ENCODE data around the gene WIPF3.
A peak's percentile ranks its signal among the peaks of the same experiment; 100 is the strongest.

The WIPF3 gene

DNA sequence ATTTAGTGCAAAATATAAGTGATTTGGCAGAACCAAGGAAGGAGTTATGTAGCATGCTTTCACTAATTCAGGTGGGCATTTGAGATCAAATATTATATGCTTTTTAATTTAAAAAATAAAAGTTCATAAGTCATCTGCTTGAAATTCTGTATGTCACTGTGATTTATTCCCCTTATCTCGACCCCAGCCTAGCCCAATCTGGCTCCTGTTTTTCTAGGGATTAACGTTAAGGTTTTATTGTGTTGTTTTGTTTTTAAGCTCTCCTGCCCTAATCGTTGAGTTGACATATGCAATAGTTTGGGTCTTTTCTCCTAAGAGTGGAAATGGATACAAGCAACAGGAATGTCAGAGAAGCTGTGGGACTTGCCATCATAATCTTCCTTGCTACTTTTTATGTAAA lies 42.6 kb downstream of the WIPF3 start:
- DNase-seq: no peak

DNA sequence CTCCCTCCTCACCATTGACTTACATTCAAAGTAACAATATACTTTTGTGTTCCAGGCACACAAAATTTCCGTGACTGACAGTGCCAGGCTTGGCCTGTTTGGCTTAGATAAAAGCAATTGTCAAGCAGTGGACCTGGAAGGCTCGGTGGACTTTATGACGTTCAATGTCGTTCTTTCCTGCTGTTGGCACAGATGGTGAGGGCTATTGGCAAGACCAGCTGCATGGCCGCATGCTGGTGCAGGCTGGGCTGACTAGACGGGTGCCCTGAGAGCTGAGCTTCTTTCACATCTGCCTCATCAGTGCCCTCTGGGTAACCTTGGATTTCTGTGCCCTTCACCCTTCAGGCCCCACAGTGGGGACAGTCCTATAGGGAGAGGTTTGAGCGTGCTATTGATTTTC lies 45.2 kb downstream of the WIPF3 start:
- no peak for DNase-seq

DNA sequence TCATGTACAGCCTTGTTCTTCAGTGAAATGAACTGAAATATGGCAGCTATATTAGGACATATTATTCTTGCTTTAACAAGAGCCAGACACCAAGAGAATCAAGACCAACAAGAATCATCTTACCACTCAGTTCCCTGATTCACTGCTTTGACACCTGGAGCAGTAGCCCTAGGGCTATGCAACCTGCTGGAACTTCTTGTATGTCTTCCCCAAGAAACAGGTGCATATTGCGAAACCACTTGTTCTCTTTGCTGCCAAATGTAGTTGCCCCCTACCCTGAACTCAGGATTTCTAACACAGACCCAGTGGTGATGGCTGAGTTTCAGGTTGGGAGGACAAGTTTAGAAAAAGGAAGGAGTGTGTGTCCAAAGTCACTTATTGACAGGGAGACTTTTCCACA lies 46.1 kb downstream of the WIPF3 start:
- DNase-seq: no peak

DNA sequence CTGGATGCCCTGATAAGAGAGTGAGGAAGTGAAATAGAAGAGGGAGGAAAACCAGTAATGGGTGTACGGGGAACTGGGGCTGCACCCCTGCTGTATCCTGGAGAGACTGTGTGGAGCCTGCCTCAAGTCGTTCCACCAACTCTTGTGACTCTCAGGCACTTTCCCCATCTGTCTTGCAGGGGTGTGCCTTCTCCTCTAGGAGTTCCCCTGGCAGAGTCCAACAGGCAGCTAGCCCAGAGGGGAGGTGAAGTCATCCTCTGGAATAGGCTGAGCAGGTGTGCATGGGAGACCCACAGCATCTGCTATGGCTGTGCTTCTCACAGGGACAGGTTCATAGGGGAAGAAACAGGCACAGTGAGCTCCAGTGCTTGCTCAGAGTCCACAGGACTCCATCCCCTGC lies 46.8 kb downstream of the WIPF3 start:
- no peak for DNase-seq

DNA sequence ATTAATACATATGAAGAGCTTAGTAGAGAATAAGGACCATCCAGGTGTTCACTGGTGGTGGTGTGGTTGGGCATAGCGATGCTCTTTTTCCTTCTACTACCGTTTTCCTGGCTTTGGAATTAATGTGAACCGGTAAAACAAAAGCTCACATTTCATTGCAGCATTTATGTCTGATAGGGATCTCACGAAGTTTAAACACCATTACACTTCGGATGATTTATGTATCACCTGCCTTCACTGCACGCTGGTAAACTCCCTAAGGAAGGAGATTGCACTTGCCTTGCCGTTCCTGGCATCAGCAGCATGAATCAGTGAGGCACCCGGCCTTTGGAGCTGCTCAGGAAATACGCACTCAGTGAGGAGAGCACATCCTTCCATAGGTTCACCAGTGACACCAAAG lies 47.5 kb downstream of the WIPF3 start:
- DNase-seq: no peak

DNA sequence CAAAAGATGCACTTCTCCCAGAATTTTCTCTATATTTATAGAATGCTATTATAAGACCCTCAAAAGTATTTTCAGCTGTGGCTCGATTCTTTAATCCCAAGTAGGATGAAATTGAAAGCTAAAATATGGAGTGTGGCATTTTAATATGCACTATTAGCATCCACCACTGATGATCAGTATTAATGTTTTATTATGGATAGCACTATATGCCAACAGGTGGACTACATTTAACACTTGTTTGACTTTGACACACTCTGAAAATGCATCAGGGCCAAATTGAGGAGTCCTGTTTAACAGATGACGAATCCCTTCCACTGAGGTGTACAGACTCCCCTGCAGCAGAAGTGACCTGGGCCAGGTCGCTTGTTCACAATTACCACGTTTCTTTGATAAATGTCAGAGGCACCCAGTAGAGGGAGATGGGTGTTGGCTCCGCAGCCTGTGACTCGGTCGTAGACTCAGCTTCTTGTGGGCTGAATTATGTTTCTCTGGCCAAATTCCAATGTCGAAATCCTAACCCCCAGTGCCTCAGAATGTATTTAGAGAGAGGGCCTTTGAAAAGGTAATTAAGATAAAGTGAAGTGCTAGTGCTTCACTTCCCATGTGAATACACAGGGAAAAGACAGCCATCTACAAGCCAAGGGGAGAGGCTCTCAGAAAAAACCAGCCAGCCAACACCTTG lies 48.1 kb downstream of the WIPF3 start:
- no peak for DNase-seq

DNA sequence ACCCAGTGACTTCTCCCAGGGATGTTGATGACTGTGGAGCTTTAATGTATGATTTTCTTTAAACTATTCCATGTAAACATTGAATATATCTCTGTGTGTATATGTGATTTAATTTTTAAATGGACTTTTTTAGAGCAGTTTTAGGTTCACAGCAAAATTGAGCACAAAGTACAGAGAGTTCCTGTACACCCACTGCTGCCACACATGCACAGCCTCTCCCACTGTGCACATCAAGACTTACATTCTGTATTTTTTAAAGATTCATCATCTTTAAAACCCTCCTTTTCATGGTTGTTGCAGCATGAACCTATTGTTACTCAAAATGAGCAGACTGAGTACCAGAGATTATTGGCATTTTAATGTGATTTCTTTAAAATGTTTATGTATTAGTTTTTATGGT lies 51.3 kb downstream of the WIPF3 start:
- no peak for DNase-seq

DNA sequence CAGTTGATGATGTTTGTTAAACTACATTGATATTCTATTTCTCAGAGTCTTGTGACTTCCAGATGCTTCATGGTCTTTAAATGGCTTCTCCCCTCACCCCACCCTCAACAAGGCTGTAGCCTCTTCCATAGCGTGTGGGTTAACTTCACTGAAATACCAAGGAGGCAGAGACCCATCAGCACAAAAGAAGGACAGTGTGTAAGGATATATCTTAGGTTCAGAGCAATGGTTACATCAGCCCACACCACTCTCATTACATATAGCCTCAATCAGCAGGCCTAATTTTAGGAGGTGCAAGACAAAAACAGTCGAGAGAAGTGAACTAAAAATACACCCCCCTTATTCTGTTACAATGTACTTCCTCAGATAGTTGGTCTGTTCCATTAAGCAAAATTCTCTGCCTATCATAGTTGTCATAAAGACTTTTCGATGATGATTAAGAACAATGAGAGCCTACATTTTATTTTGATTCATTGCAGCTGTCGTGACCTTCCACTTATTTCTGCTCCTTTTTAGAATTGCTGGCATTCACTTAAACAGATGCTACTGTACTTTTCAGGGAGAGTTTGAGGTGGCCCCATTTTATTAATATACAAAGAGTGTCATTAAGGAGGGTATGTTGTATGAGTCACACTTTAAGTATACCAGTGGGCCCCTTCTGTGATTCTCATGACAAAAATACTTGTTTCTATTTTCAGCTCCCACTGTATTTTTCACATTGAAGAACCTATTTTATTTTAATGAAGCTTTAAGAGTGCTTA lies 52.1 kb downstream of the WIPF3 start:
- DNase-seq: no peak

DNA sequence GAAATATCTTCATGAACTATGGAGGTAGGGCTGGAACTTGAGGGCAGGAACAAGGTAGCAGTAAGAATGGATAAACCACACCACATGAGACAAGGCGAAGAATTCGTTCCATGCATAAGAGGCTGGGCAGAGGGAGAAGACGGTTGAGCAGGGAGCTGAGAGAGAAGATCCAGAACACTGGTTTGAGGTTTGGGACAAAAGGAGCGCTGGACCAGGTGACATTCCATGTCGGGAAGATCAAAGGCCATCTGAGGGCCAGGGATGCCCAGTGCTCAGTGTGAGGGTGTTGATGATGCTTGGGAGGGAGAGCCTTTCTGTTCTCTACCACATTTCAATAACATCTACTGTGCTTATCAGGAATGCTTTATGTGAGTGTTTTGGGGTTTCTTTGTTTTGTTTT lies 52.8 kb downstream of the WIPF3 start:
- DNase-seq: no peak

DNA sequence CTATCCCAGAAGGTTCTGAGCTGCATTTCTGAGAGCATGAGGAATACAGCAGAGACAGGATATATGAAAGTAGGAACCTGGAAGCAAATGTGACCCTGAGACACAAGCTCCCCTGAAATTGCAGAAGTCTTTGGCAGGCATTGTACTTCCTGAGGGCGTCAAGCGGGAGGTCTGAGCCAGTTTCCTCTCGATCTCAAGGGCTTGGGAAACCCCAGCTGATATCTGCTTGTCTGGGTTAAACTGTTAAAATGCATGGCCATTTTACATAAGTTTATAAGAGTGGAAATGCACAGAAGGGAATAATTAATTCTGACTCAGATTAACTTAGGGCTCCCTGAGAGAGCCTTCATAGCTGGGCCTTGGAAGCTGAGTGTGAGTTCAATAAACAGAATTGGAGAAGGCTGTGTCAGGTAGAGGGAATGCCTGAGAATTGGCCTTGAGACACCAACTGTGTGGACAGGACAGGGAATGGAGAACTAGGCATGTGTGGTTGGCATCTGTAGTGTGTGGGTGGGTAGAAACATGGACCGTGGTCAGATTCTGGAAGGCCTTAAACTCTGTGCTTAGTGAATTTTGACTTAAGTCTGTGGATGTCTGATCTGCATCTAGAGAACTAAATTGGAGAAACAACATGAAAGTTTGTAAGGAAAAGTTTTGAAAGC lies 53.3 kb downstream of the WIPF3 start:
- no peak for DNase-seq

DNA sequence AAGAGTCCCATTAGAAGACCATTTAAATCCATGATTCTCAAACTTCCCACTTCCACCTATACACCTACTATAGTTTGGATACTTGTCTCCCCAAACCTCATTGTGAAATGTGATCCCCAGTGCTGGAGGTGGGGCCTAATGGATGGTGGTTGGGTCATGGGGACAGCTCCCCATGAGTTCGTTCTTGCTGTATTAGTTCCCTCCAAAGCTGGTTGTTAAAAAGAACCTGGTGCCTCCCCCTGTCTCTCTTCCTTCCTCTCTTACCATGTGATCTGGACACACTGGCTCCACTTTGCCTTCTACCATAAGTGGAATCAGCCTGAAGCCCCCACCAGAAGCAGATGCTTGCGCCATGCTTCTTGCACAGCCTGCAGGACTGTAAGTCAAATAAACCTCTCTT lies 53.9 kb downstream of the WIPF3 start:
- no peak for DNase-seq

DNA sequence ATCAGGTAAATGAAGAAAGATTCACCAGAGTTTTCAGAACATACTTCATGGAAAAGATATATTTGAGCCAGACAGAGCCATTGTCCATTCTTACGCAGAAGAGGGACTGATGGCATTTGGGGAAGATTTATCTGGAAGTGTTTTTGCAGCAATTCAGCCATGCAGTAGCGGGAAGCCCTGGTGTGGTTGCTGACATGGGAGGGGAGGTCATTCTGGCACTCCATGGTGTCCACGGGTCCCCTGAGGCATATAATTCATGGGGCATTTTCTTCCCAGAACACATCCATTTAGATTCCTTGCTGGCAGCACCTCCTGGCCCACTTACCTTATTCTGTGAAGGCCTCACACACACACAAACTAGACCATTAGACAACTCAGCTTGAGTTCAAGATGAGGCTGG lies 55.6 kb downstream of the WIPF3 start:
- no peak for DNase-seq

DNA sequence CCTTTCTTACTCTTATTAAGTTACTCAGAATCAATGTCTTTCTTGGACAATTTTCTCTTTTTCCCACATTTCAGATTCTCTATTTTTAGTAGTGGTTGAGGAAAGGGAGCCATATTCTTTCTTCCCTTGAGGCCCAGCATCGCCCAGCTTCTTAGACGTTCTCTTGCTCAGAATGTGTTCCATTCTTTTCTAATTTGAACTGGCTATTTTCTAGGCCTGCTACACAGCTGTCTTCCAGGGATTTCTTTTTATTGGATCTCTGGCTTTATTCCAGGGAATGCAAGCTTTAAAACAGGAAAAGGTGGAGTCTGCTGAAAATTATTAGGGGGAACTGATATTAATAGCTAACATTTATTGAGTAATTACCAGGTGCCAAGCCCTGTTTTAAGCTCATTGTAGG lies 58.3 kb downstream of the WIPF3 start:
- no peak for DNase-seq

DNA sequence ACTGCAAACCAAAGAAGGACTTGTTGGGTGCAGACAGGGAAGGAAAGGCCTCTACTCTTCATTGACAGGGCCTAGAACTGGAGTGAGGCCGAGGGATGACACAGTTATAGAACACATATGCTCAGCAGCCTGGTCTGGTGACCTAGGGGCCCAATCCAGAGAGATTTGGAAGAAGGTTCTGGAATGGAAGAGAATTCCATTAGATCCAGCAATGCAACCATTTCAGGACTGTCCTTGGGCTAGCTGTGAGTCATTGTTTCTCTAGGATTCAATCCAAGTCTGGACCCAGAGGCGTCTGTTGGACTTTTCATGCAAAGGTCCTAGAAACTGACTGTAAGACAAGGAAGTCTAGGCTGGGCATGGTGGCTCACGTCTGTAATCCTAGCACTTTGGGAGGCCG lies 59.2 kb downstream of the WIPF3 start:
- peak; percentile 19 for DNase-seq

DNA sequence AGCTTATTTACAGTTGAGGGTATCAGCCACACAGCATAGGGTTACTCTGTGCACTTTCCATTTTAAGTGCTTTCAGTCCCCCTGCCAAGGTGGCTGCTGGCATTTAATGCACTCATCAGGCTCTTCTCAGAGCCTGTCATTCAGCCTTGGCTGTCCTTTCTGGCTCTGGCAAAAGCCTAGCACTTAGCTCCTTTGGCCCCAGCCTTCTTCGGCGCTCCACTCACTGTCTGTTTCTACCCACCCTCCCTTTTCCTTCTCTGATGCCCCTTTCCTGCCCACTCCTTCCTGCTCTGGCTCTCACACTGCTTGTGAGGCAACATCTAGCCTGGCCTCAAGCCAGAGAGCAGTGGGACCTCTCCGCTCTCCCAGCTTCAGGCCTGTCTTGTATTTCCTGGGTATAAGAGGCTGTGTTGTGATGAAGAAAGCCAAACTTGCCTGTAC lies 60.2 kb downstream of the WIPF3 start:
- no peak for DNase-seq

DNA sequence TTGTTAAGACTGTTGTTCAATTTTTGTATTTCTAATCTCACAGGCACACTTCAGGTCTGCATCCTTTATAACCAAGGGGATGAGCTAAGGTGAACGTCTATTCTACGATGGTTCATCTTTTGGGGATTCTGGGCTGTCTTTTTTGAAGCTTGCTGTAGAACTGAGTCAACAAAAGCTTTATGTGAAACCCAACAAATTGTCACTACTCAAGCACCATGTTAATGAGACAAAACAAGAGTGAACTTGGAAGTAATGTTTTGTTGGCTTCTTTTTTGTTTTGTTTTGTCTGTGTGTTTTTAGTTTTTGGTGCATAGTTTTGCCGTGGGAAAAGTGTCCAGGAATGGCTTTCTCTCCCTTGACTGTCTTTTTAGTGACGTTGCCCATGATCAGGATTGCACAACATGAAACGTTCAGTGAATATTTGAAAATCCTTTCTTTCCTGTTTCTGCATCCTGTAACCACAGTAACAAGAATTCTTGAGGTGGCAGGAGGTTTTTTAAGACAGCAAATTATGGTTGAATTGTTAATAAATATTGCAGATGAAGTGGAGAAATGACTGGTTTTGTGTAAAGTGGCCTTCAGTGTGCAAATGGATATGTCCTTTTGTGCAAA lies 65.6 kb downstream of the WIPF3 start:
- DNase-seq: no peak

DNA sequence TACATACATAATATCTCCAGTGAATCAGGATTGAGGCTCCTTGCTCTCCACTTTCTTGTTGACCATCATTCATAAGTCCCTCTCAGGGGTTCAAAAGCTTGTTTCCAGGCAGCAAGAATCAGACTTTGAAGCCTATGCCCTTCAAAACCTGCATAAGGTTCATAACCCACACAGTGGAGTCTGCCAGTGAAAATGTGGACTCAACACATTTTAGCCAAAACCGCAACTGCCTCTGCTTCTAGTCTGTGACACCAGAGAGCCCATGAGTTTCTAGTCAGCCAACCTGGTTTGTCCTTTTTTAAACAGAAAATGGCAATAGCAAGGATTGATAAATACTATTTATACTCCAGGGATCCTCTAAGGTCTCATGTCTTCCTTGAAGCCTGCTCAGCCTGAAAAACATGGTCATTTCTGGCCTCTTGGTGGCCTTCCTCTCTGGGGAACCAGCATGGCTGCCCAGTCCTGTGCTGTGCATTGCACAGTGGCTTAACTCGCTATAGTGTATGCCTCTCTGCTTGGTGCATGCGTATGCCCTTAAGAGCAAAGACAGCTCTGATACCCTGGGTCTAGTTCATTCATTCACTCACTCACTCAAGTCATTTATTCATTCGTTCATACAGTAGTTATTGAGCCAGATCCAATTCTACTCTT lies 67.5 kb downstream of the WIPF3 start:
- DNase-seq: no peak

DNA sequence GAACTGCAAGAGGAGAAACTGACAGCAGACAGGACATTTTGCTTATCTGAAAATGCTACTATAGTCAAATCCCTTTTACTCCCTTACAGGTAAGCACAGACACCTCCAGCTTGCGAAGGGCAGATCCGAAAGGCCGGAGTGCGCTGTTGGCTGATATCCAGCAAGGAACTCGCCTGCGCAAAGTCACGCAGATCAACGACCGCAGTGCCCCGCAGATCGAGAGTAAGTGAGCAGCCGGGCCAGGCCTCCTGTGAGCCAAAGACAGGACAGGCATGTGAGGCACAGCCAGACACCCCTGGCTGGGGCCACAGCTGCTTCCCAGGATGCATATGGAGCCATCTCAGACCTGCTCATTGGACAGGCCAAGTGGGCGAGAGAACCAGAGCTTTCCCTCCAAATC lies 69.4 kb downstream of the WIPF3 start:
- DNase-seq: no peak

DNA sequence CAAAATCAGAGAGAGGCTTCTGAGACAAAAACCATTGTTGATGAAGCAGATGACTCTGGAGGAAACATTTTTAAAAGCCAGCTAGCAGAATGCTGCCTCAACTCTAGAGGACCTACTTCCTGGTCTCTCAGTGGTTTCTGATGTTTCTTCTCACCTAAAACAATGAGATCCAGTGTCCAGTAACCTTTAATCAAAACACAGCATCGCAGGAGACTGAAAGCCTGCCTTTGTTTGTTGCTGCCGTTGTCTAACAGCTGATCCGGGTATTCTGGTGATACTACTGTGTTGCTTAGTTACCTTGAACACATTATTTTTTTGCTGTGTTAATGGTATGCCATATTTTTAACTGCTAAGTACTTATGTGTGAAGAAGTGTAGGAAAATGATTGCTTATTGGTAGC lies 70.9 kb downstream of the WIPF3 start:
- DNase-seq: no peak

DNA sequence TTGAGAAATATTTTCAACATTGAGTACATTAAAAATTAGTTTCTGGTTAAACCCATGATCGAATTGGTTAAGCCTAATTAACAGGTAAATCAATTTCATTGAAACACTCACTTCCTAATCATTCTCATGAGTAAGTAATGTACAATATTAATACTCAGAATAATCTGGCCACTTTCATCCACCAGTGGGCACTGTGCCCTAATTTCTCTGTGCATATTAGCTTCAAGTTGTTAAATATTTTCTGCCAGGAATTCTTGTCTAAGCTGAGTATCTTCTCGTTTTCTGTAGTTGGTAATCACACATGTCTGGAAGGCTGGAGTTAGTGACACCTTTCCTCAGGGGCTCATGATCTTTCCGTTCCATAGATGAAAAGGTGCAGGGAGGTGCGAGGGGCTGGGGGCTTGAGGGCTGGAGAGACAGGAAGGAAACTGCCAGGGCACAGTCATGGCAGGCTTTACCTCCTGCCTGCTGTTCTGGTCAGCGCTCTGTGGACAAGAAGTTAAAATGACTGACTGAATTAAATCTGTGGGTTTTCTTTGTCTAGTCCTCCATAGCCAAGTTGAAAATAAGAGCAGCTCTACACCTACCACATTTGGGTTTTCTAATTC lies 71.9 kb downstream of the WIPF3 start:
- DNase-seq: peak; percentile 16

DNA sequence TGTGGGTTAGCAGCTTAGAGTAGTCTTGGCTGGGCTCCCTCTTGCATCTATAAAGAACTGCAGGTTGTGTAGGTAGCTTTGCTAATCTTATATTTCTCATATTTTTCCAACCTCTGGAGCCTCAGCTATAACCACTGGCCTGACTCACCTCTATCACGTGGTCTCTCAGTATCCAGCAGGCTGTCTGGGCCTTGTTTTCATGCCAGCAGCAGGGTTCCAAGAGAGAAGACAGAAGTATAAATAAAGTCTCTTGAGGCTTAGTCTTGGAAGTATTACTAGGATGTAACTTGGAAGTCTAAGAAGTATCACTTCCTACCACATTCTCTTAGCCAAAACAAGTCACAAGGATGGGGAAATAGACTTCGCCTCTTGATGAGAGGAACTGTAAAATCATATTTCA lies 73.3 kb downstream of the WIPF3 start:
- DNase-seq: no peak

DNA sequence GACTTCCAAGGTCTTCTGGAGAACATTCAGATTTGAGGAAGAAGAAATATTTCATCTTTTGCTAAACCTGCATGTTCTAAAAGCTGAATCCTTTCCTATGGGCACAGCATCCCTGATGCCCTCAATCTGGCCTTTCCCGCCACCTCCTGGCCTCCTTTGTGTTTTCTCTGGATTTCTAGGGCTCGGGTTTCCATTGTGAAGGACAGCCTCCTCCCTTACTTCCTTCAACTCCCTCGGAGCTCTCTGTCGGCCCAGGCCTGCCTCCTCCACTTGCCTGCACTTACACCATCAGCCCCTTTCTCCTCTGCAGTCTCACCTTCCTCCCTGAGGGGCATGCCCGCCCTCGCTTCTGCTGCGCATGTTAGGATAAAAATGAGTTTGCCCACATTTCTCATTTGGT lies 75.4 kb downstream of the WIPF3 start:
- no peak for DNase-seq

DNA sequence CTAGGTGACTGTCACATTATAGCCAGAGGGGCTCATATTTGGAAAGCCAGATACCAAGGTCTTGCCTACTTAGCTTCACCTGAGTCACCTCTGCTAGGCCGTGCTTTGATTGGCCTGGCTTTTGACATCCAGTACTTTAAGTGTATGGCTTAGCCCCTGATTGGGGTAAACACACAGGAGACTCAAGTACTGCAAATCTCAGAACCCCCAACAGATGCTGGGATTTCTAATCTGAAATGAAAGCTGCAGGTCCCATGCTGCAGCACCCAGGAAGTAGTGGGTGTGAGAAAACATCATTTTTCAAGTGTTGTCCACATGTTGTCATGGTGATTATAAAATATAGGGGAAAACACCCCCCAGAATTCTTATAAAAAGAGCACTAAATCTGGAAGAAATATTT lies 76.2 kb downstream of the WIPF3 start:
- DNase-seq: no peak

Measured in amniotic stem cell (primary cell).